ENCODE data around the gene GRAMD1C.

Gene GRAMD1C

DNA sequence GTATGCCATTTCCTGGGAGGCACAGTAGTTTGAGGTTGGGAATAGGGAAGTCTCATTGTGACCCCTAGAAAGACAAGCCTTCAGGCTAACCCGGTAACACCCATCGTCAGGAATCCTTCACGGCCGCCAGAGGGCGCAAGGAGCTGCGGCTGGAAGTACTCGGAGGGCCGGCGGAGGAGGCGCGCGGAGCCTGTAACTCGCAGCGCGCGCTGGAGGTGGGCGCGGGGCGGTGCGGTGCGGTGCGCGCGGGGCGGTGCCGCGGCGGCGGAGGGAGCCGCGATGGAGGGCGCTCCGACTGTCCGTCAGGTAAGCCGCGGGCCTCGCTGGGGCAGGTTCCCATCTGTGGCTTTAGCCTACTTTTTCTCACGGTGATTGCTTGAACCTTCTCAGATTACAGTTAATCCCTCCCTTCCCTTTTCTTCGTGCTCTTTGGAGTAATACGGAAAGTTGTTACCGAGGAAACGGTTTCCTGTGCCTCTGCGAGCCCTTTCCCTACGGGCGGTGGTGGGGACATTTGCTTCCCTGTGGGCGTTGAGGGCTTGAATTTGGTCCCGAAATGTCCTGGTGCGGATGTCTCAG is at the start of gene GRAMD1C:
GRAMD1C (plus strand) TSS at position 158 of the 579 bp plus-strand sequence; CDS start at position 280, 122 bp downstream.
- no peak for TF ChIP-seq GATA3 (IDR thresholded peaks at IDR 0.05; ENCODE audit: low read depth, low read length)
- TF ChIP-seq GATA2 (IDR thresholded peaks at IDR 0.05; ENCODE audit: low read depth, low read length) = no peak

DNA sequence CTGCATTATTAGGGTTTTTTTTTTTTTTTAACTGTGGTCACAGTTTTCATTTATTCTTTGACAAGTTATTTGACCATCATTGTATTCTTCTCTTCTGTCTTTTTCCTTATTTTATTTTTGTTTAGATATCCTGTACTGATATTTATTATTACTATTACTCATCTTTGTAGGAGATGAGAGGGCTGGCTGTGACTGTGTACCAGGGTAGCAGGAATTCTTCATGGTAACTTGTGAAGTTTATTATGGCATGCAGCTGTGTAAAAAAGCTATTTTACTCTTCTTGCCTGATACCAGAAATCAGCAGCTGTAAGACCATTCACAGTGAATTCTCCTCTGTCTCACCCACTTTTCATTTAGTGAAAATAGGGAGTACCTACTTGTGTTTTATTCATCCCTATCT is 47.2 kb upstream of the GRAMD1C start:
- no peak for TF ChIP-seq GATA3 (IDR thresholded peaks at IDR 0.05; ENCODE audit: low read depth, low read length)
- no peak for TF ChIP-seq GATA2 (IDR thresholded peaks at IDR 0.05; ENCODE audit: low read depth, low read length)

DNA sequence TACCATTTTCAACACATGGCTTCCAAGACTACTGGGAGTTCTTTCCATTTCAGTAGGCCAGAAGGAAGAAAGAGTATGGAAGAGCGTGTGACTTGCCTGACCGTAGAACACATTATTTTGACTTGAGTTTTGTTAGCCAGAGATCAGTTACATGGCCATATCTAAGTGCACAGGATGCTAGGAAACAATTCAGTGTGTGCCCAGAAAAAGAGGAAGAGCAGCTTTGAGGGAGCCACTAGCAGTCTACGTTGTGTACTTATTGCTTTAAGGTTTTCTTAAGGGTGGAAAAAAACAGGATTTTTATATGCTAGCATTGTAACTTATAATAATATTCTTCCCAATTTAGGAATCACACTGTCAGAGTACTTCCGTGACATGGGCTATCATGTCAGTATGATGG is 44.1 kb upstream of the GRAMD1C start:
- no peak for TF ChIP-seq GATA3 (IDR thresholded peaks at IDR 0.05; ENCODE audit: low read depth, low read length)
- no peak for TF ChIP-seq GATA2 (IDR thresholded peaks at IDR 0.05; ENCODE audit: low read depth, low read length)

DNA sequence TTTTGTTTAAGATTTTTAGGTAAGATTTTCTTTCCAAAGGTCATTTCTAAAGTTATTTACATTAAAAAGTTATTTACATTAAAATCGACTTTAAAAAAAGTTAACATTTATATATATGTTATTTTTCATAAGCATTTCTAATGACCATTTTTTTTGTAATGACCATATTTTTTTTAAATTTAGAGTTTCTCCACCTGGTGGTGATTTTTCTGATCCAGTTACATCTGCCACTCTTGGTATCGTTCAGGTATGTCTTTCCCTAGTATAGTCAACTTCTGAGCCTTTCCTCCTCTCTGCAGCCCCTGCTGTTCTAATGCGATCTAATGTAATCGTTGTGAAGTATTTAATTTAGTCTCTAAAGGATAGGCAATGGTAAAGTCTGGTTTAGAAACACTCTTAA is 42.9 kb upstream of the GRAMD1C start:
- TF ChIP-seq GATA3 (IDR thresholded peaks at IDR 0.05; ENCODE audit: low read depth, low read length) (no peak), GATA2 (IDR thresholded peaks at IDR 0.05; ENCODE audit: low read depth, low read length) (no peak)

DNA sequence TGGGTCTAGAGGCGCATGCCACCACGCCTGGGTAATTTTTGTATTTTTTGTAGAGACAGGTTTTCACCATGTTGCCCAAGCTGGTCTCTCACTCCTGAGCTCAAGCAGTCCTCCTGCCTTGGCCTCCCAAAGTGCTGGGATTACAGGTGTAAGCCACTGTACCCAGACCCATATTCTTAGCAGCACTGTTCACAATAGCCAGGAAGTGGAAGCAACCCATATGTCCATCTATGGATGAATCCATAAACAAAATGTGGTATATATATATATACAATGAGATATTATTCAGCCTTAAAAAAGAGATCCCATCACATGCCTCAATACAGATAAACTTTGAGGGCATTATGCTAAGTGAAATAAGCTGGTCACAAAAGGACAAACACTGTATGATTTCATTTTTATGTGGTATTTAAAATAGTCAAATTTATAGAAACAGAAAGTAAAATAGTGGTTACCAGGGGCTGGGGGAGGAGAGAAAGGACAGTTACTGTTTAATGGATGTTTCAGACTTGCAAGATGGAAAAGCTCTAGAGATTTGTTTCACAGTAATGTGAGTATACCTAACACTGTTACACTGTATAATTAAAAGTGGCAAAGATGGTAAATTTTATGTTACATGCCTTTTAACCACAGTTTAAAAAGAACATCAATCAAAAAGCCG is 35.7 kb upstream of the GRAMD1C start:
- no peak for TF ChIP-seq GATA2 (IDR thresholded peaks at IDR 0.05; ENCODE audit: low read depth, low read length)
- TF ChIP-seq GATA3 (IDR thresholded peaks at IDR 0.05; ENCODE audit: low read depth, low read length) = no peak

DNA sequence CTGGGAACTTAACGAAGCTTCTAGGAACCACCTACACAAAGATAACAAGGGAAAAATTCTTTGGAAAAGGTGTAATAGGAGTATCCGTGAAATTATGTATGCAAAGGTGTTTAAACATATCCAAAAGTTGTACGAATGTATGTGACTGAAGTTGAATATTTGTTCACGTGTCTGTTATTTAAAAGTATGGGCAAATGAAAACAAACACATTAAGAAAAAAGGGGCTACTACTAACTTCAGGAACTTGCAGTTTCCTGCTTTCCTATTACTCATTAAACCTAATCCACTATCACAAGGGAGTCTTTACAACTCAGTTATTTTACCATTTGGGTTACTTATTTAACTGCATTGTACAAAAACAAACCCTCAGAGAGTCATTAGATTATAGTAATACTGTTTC is 33.9 kb upstream of the GRAMD1C start:
- no peak for TF ChIP-seq GATA2 (IDR thresholded peaks at IDR 0.05; ENCODE audit: low read depth, low read length)
- TF ChIP-seq GATA3 (IDR thresholded peaks at IDR 0.05; ENCODE audit: low read depth, low read length) = no peak

DNA sequence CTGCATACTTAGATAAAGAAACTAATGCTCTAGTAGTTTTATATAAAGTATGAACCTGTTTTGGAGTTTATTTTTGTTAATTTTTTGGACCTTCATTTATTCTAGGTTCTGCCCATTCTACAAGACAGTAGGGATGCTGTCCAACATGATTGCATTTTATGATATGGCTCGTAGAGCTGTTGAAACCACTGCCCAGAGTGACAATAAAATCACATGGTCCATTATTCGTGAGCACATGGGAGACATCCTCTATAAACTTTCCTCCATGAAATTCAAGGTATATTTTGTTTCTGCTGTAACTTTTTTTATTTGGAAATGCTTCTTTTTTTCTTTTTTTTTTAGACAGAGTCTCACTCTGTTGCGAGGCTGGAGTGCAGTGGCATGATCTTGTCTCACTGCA is 33.3 kb upstream of the GRAMD1C start:
- TF ChIP-seq GATA3 (IDR thresholded peaks at IDR 0.05; ENCODE audit: low read depth, low read length) = no peak
- no peak for TF ChIP-seq GATA2 (IDR thresholded peaks at IDR 0.05; ENCODE audit: low read depth, low read length)

DNA sequence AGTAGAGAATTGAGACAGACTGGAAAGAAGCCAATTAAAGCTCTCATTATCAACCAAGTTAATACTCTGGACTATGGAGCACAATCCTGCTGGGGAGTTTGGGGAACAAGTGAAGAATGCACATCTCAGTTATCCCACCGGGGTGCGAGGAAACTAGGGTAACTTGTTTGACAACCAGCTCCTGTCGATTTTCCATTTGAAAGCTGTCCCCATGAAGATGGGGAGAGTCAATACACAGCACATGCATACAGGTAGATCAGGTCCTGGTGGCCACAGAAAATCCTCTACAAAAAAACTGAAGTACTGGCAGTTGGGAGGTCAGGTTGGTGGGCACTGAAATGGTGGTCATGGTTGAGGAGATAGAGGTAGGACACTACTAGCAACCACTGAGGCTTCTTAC is 25.7 kb upstream of the GRAMD1C start:
- TF ChIP-seq GATA2 (IDR thresholded peaks at IDR 0.05; ENCODE audit: low read depth, low read length) (no peak), GATA3 (IDR thresholded peaks at IDR 0.05; ENCODE audit: low read depth, low read length) (no peak)

DNA sequence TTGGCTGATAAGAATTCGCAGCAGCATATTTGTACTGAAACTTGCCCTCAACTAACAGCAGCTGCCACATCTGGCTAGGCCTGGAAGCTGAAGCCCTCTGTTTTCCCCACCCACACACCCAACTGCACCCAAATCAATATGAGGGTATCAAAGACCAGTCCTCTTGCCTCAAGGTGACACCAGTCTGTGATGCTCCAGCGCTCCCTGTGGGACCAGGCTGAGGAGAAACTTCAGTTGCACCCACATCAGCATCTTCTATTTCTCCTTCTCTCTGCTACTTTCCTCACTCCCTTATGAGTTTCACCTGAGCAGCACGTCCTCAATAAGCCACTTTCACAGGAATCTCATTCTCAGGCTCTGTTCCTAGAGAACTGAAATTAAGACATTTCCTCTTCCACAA is 18.7 kb upstream of the GRAMD1C start:
- TF ChIP-seq GATA3 (IDR thresholded peaks at IDR 0.05; ENCODE audit: low read depth, low read length) (no peak), GATA2 (IDR thresholded peaks at IDR 0.05; ENCODE audit: low read depth, low read length) (no peak)

DNA sequence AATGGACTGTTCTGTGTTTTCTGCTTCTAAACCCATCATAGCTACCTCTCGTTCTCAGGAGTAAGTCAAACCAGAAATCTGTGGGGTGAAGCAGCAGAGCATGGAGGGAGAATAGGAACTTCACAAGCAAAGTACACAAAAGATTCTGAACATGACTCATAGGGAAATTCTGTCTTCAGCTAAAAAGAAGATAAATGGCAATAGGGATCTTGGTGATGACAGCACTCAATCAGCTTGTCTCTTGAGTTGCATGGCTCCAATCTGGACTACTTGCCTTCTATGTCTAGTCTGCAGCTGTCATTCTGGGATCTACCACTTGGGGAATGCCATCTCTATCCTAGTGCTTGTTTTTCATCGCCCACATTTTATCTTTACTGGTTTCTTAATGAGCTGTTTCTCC is 13.5 kb upstream of the GRAMD1C start:
- no peak for TF ChIP-seq GATA2 (IDR thresholded peaks at IDR 0.05; ENCODE audit: low read depth, low read length)
- no peak for TF ChIP-seq GATA3 (IDR thresholded peaks at IDR 0.05; ENCODE audit: low read depth, low read length)

DNA sequence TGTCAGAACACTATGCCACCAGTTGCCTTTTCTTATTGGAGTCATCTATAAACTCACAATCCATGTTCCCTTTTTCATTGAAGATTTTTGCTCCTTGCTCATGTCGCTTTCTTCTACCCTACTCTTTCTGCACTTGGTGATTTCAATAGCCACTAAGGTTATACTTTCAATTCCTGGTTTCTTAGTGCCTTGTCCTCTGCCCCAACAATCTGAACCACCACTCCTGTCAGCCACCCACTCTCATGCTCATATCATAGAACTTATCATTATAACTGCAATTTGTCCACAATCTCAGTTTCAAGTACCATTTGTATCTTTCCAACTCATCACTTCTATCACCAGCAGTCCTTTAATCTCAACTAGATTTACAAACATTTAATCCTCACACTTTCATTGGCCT is 10.0 kb upstream of the GRAMD1C start:
- no peak for TF ChIP-seq GATA2 (IDR thresholded peaks at IDR 0.05; ENCODE audit: low read depth, low read length)
- TF ChIP-seq GATA3 (IDR thresholded peaks at IDR 0.05; ENCODE audit: low read depth, low read length) = no peak

DNA sequence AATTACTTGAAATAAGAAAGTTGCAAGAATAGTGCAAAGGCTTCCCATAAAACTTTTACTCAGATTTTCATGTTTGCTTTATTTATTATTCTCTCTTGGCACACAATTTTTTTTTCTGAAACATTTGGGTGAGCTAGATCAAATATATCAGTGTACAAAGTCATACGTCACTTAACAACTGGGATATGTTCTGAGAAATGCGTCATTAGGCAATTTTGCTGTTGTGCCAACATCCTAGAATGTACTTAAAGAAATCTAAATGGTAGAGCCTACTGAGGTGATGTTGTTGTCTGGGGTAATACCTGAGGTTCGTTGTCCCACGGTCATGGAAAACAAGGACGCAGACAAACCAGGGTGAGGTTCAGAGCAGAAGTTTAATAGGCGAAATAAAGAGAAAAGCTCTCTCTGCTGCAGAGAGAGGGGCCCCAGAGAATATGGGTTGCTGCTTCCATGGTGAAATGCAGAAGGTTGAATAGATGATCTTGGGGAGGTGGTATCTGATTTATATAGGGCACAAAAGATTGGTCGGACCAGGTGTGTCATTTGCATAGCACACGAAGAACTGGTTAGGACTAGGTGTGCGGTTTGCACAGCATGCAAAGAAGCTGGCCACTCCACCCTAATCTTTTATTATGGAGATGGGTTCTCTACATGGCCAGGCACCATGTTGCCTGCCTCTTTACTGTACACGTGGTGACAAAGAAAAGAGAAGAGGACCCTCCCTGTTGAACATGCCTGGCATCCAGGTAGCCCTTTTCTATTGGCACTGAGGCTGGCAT is 8.8 kb upstream of the GRAMD1C start:
- TF ChIP-seq GATA3 (IDR thresholded peaks at IDR 0.05; ENCODE audit: low read depth, low read length) (no peak), GATA2 (IDR thresholded peaks at IDR 0.05; ENCODE audit: low read depth, low read length) (no peak)

DNA sequence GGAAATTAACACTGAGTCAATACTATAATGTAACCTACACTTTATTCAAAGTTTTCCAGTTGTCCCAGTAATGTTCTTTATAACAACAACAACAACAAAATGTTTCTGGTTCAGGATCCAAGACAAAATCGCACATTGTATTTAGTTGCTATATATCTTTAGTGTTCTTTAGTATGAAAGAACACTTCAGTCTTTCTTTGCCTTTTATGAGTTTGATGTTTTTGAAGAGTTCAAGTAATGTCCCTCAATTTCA is 7.6 kb upstream of the GRAMD1C start:
- TF ChIP-seq GATA2 (IDR thresholded peaks at IDR 0.05; ENCODE audit: low read depth, low read length) = no peak
- TF ChIP-seq GATA3 (IDR thresholded peaks at IDR 0.05; ENCODE audit: low read depth, low read length) = no peak

DNA sequence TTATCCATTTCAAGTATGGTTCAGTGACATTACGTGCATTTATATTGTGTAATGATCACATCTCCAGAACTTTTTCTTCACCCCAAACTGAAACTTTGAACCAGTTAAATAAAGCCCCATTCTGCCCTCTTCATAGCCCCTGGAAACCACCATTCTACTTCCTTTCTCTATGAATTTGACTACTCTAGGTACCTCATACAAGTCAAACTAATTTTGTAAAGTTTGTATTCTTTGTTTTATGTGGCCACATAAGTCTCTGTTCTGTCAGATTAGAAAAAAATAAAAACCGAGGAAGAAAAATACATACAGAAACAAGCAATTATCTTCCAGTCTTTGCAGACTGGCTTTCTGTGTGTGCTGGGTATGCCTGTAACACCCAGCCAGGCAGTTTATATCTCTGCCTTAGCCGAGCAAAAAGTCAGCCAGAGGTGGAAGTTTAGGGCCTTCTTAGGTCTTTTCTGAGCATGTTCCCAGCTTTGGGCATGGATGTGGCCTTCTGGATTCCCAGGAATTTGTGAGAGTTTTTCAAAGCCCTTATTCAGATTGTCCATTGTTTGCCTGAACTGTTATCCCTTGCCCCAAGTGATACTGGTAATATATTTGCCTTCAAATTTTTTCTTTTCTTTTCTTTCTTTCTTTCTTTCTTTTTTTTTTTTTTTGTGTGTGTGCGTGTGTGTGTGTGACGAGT is 6.0 kb upstream of the GRAMD1C start:
- TF ChIP-seq GATA3 (IDR thresholded peaks at IDR 0.05; ENCODE audit: low read depth, low read length) (no peak), GATA2 (IDR thresholded peaks at IDR 0.05; ENCODE audit: low read depth, low read length) (no peak)

DNA sequence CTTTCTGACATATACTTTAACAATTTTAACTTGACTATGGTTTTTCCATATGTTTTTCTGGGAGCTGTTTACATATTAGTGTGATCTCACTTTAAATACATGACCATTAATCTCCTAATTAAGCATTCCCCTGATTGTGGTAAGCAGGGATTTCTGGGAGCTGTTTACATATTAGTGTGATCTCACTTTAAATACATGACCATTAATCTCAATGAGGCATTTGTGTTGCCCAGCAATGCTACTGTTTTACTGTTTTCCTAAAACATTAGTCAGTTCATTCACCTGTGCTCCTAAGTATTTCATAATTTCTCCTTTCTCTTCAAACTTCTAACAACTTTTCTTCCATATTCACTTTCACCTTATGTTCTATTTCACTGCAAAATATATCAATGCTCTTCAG is 3.6 kb upstream of the GRAMD1C start:
- TF ChIP-seq GATA3 (IDR thresholded peaks at IDR 0.05; ENCODE audit: low read depth, low read length) = no peak
- no peak for TF ChIP-seq GATA2 (IDR thresholded peaks at IDR 0.05; ENCODE audit: low read depth, low read length)

Measured in SH-SY5Y (cell line).